K562 treated with DMSO at 1 percent for 24 hours (cell line): ENCODE measurements around the gene IRF4. TPM values are rescaled to one million over a fixed set of nuclear protein-coding genes. Genes with fewer than 3 reads are reported as not detected.

Experiments used
- total RNA-seq: library from RNA; unstranded; fragments of 300-600 nt; gene quantifications from 2 replicates; pipeline ENCODE4 v1.2.3, GENCODE V29; 2022; ENCODE audit warnings: low read depth; ENCODE audit not compliant: insufficient read depth

IRF4 gene
- total RNA-seq, result not detected in 2 replicates

DNA sequence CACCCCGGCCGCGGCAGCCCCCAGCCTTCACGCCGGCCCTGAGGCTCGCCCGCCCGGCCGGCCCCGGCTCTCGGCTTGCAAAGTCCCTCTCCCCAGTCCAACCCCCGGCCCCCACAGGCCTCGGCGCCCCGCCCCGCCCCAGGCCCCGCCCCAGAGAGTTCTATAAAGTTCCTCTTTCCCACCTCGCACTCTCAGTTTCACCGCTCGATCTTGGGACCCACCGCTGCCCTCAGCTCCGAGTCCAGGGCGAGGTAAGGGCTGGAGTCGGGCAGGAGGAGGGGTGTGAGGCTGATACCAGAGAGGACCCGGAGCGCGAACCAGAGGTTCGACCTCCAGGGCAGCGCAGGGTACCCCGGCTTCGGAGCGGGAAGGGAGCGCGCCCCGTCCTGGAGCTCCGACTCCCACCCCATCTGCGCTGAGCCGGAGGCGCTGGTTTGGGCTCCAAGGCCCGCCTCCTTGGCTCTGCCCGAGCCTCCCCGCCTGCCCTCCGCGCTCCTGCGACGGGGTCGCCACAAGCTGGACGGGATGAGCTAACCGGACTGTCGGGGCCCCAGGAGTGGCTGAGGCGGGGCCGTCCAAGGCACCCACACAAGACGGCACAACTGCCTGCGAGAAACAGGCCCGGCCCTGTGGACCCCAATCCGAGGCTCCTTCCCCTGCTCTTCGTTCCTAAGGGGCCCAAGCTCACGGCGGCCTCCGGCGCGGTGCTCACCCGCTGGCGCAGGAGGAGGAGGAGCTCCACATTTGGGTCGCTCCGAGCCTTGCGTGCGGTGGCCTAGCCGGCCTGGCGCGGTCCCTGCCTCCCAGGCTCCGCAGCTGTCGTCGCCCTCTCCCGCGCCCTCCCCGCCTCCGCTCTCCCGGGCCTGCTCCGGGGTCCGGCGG is at the start of gene IRF4:
TSS of gene IRF4 (plus strand) at position 194 of the 882 bp plus-strand sequence. CDS start 1,401 bp downstream, outside the sequence.

Other genes with a start within 250 kb of the IRF4 start
- 63.8 and 66.6 TPM in 2 replicates for gene DUSP22, start 99.3 kb upstream of the IRF4 start, total RNA-seq